ENCODE measurements around the gene ZFYVE28. TPM values are rescaled to one million over a fixed set of nuclear protein-coding genes. Genes with fewer than 3 reads are reported as not detected.

Gene ZFYVE28
- total RNA-seq, 3 donors from 2014 or later = 12.3 to 14.1 (median 13.9) TPM

GRCh38 chr4:2322841-2323240, 95.6 kb downstream of the ZFYVE28 start:
- DNase-seq (ENCODE audit: low spot score in 2 of 2) = no peak
- H3K36me3 ChIP-seq = no peaks in the 10 kb centered on the region
- TF ChIP-seq, protein P1, sequence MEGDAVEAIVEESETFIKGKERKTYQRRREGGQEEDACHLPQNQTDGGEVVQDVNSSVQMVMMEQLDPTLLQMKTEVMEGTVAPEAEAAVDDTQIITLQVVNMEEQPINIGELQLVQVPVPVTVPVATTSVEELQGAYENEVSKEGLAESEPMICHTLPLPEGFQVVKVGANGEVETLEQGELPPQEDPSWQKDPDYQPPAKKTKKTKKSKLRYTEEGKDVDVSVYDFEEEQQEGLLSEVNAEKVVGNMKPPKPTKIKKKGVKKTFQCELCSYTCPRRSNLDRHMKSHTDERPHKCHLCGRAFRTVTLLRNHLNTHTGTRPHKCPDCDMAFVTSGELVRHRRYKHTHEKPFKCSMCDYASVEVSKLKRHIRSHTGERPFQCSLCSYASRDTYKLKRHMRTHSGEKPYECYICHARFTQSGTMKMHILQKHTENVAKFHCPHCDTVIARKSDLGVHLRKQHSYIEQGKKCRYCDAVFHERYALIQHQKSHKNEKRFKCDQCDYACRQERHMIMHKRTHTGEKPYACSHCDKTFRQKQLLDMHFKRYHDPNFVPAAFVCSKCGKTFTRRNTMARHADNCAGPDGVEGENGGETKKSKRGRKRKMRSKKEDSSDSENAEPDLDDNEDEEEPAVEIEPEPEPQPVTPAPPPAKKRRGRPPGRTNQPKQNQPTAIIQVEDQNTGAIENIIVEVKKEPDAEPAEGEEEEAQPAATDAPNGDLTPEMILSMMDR (IDR thresholded peaks at IDR 0.05) = no peak
- TF ChIP-seq POLR2AphosphoS5 (IDR thresholded peaks at IDR 0.05) = no peak
- H3K27ac ChIP-seq = no peak overlapping the region
- H3K4me1 ChIP-seq = no peaks in the 10 kb centered on the region
- H3K9me3 ChIP-seq = peaks cover 11 to 17% of the 10 kb centered on the region in 2 donors
- intact Hi-C loops (cut with DNase I; ENCODE audit: low total_unique reads) = no loop called here
- H3K27me3 ChIP-seq = no peaks in the 10 kb centered on the region
- H3K4me3 ChIP-seq = no peak overlapping the region

DNA sequence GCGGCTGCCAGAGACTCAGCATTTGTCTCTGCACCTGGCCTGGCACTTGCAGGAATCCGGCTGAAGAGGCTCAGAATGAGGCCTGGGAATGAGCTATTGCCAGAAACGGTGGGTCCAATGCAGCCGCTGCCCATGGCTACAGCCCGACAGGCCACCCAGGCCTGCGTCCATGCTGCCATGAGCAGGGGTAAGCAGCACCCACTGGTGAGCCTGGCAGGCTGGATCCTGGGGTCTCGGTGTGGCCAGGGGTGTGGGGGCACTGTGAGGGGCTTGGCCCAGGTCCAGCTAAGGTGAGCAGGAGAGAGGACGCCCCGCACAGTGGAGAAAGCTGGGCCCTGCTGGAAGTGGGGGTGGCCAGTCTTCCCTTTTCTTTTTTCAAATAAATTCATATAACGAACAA, 96.2 kb downstream of the ZFYVE28 start:
- intact Hi-C loops (cut with DNase I; ENCODE audit: low total_unique reads) = no loop called here

GRCh38 chr4:2321279-2322196, 96.9 kb downstream of the ZFYVE28 start:
- no peaks in the 10 kb centered on the region for H3K27me3 ChIP-seq
- no peak for DNase-seq (ENCODE audit: low spot score in 2 of 2)
- TF ChIP-seq POLR2AphosphoS5 (IDR thresholded peaks at IDR 0.05) (no peak), POLR2A (IDR thresholded peaks at IDR 0.05) (no peak)
- TF ChIP-seq, protein P1 (IDR thresholded peaks at IDR 0.05) = no peak
- H3K27ac ChIP-seq = no peak overlapping the region
- intact Hi-C loops (cut with DNase I; ENCODE audit: low total_unique reads) = no loop called here
- no peaks in the 10 kb centered on the region for H3K36me3 ChIP-seq
- peaks cover 5 to 9% of the 10 kb centered on the region in 2 donors for H3K9me3 ChIP-seq
- H3K4me3 ChIP-seq = no peak overlapping the region
- no peaks in the 10 kb centered on the region for H3K4me1 ChIP-seq

More for the DNA sequence above, 96.2 kb downstream of the ZFYVE28 start:
- Histone ChIP-seq H3K4me1 (no peaks in the 10 kb centered on the region), H3K27ac (no peak overlapping the region), H3K9me3 (peaks cover 10 to 11% of the 10 kb centered on the region in 2 donors), H3K36me3 (no peaks in the 10 kb centered on the region), H3K4me3 (no peak overlapping the region), H3K27me3 (no peaks in the 10 kb centered on the region)
- peak in 1 of 2 donors; percentile 1 for DNase-seq (ENCODE audit: low spot score in 2 of 2)
- TF ChIP-seq POLR2A (IDR thresholded peaks at IDR 0.05) = no peak
- TF ChIP-seq, protein P1 (IDR thresholded peaks at IDR 0.05) = no peak
- TF ChIP-seq POLR2AphosphoS5 (IDR thresholded peaks at IDR 0.05) = no peak

DNA sequence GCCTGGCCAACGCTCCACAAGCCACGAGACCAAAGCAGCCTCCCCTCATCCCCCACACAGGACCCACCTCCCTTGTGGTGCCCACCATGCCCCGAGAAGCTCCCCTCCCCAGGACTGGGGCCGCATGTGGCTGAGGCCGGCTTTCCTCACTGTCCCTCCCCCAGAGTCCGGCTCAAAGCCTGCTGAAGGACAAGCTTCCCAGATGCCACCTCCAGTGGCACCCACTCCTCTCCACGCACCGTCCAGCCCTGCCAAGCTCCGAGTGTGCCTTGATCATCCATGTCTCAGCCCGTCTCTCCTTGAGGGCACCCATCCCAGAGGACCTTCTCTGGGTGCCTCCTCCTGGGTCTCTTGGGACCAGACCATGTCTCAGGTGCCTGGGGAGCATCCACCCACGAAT, 97.7 kb downstream of the ZFYVE28 start:
- Histone ChIP-seq H3K4me1 (no peaks in the 10 kb centered on the region), H3K9me3 (peaks cover 0 to 9% of the 10 kb centered on the region in 2 donors), H3K27ac (no peak overlapping the region), H3K27me3 (no peaks in the 10 kb centered on the region), H3K4me3 (no peak overlapping the region), H3K36me3 (no peaks in the 10 kb centered on the region)
- TF ChIP-seq POLR2AphosphoS5 (IDR thresholded peaks at IDR 0.05) (no peak), POLR2A (IDR thresholded peaks at IDR 0.05) (no peak)
- TF ChIP-seq, protein P1 (IDR thresholded peaks at IDR 0.05) = no peak
- intact Hi-C loops (cut with DNase I; ENCODE audit: low total_unique reads) = no loop called here
- DNase-seq (ENCODE audit: low spot score in 2 of 2) = peak in 1 of 2 donors; percentile 7

DNA sequence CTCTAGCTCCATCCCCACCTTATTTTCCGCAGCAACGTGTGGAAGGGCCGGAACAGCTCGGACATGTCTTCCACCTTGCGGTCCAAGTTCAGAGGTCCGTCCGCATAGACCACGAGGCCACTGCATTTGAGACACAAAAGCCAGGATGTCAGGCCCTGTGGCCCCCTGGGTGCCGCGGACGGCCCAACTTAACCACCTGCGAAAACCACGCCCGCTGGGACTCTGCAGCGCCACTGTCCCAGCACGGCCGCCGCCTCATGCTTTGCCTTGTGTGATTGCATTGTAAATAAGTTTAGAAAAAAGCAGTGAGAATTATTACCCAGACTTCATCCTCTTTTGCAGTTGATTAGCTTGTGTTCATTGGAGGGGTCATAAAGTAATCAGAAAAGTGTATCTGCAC, 98.3 kb downstream of the ZFYVE28 start:
- TF ChIP-seq POLR2A (IDR thresholded peaks at IDR 0.05) = no peak
- TF ChIP-seq POLR2AphosphoS5 (IDR thresholded peaks at IDR 0.05) = no peak
- TF ChIP-seq, protein P1 (IDR thresholded peaks at IDR 0.05) = no peak
- intact Hi-C loops (cut with DNase I; ENCODE audit: low total_unique reads) = no loop called here

More for the DNA sequence above, 98.3 kb downstream of the ZFYVE28 start:
- Histone ChIP-seq H3K36me3 (no peaks in the 10 kb centered on the region), H3K9me3 (peaks cover 0 to 9% of the 10 kb centered on the region in 2 donors), H3K27ac (no peak overlapping the region), H3K4me3 (no peak overlapping the region), H3K4me1 (no peaks in the 10 kb centered on the region), H3K27me3 (no peaks in the 10 kb centered on the region)
- DNase-seq (ENCODE audit: low spot score in 2 of 2) = peak in 1 of 2 donors; percentile 2
